Stimulated activated CD8-positive, alpha-beta memory T cell treated with anti-CD3 and anti-CD28 coated beads, Interleukin-7, amount 100 ng/mL, for 1 hour (primary cell): ENCODE measurements around the gene CTF1.

ENCODE experiments used
- DNase-seq, 2 donors: peaks; one replicate each; pipeline ENCODE4 v3.0.0-alpha.2; 2020; ENCODE audit warnings: low read depth in 2 of 2

CTF1 gene

GRCh38 chr16:30907064-30907463 is 10.7 kb downstream of the CTF1 start:
- no peak for DNase-seq

GRCh38 chr16:30910427-30911029 is 14.1 kb downstream of the CTF1 start:
- no peak for DNase-seq

- DNase-seq = no peak
Observed at GRCh38 chr16:30912794-30913412, 16.5 kb downstream of the CTF1 start.

GRCh38 chr16:30914830-30915229 is 18.4 kb downstream of the CTF1 start:
- no peak for DNase-seq

- no peak for DNase-seq
Observed at GRCh38 chr16:30918614-30919013, 22.2 kb downstream of the CTF1 start.

GRCh38 chr16:30920891-30921290 is 24.5 kb downstream of the CTF1 start:
- no peak for DNase-seq

GRCh38 chr16:30921459-30921747 is 25.0 kb downstream of the CTF1 start:
- no peak for DNase-seq

GRCh38 chr16:30921748-30922419 is 25.5 kb downstream of the CTF1 start:
- peak; percentile 71 to 81 for DNase-seq

GRCh38 chr16:30922420-30922959 is 26.1 kb downstream of the CTF1 start:
- DNase-seq = peak; percentile 98 to 99

- peak; percentile 85 to 86 for DNase-seq
Observed at GRCh38 chr16:30922960-30923535, 26.6 kb downstream of the CTF1 start.

- DNase-seq = no peak
Observed at GRCh38 chr16:30923554-30924075, 27.2 kb downstream of the CTF1 start, which contains the start of gene FBXL19. TSS of gene FBXL19 (plus strand) at chr16:30923572. CDS start at chr16:30925755, 2,183 bp downstream.

GRCh38 chr16:30924076-30924912 is 27.9 kb downstream of the CTF1 start:
- DNase-seq = no peak

GRCh38 chr16:30924913-30925631 is 28.7 kb downstream of the CTF1 start:
- DNase-seq = no peak

GRCh38 chr16:30925632-30925987 is 29.2 kb downstream of the CTF1 start:
- DNase-seq = no peak

GRCh38 chr16:30925995-30926811 is 29.8 kb downstream of the CTF1 start:
- DNase-seq = no peak

- DNase-seq = no peak
Observed at GRCh38 chr16:30926937-30927788, 30.7 kb downstream of the CTF1 start.

- DNase-seq = no peak
Observed at GRCh38 chr16:30927789-30928378, 31.5 kb downstream of the CTF1 start.

GRCh38 chr16:30928390-30928789 is 32.0 kb downstream of the CTF1 start:
- DNase-seq = no peak

GRCh38 chr16:30929167-30929566 is 32.8 kb downstream of the CTF1 start:
- DNase-seq = no peak
